Neural progenitor cell (in vitro differentiated cells): Measurements from ENCODE around the gene RPRM.

ENCODE experiments used
- CTCF ChIP-seq: fragments of 200-600 bp; sonication (generic); IDR thresholded peaks from 2 replicates; pipeline ENCODE4 v1.5.1; 2017; ENCODE audit warnings: antibody characterized with exemption, mild to moderate bottlenecking
- EZH2 ChIP-seq: fragments of 200-600 bp; sonication (generic); IDR thresholded peaks from 2 replicates; pipeline ENCODE4 v1.6.1; 2017; ENCODE audit warnings: antibody characterized with exemption, mild to moderate bottlenecking, moderate library complexity

- TF ChIP-seq CTCF, result no peak
- no peak for TF ChIP-seq EZH2
These were observed 30.6 kb upstream of the RPRM start for GRCh38 chr2:153509133-153509532.
